K562 (cell line): ENCODE results near the gene GLIS1. TPM values are rescaled to one million over a fixed set of nuclear protein-coding genes. Genes with fewer than 3 reads are reported as not detected.

Source experiments
- ATAC-seq: fragments of 200-7000 bp; cut with Tn5 transposase; 3 replicates; pipeline ENCODE4 v1.9.1; 2020; ENCODE audit warnings: moderate library complexity
- BruUV-seq: library from RNA; stranded (reverse); fragments of 400-500 nt; replicated peaks from 2 replicates; lab custom pipeline; 2021; lab: Mats Ljungman, UMichigan
- CTCF ChIA-PET: fragments of 300-600 bp; formaldehyde crosslinking; extraction: SDS; loops from one replicate; lab custom pipeline; 2021; ENCODE audit warnings: low intra/inter-chr PET ratio; lab: Yijun Ruan, JAX
- POLR2A ChIA-PET: fragments of 300-600, 350-650 bp; sonication (Branson Sonifier 250); formaldehyde crosslinking; extraction: SDS; loops from one replicate; lab custom pipeline; 2021; ENCODE audit warnings: antibody characterized with exemption, inconsistent platforms; lab: Yijun Ruan, JAX
- DNase-seq, 4 experiments: peaks; one replicate each; pipeline versions ENCODE4 v3.0.0 to v3.0.0-alpha.2; 2011 to 2018; ENCODE audit warnings: low spot score in 3 of 4, mixed read lengths in 3 of 4; ENCODE audit errors: extremely low read depth in 1 of 4
- FAIRE-seq: peaks from 2 replicates; lab custom pipeline; 2011; peaks lifted over from hg19 to GRCh38; lab: Jason Lieb, UNC
- H2AFZ ChIP-seq: 2 replicates; pipeline ENCODE4 v1.6.0; 2011; ENCODE audit warnings: low read depth, low read length, control low read depth, inconsistent platforms
- H3K27ac ChIP-seq: fragments of 200-600 bp; 3 replicates; pipeline ENCODE4 v1.8.0; 2011; ENCODE audit warnings: low read depth, mild to moderate bottlenecking, control low read depth, inconsistent platforms, low read length, moderate library complexity, mixed read lengths; ENCODE audit errors: extremely low read depth
- H3K27me3 ChIP-seq, 2 experiments: fragments of 300-600 bp in 1 of 2; 2 replicates in 1 of 2; 3 replicates in 1 of 2; pipeline versions ENCODE4 v1.6.0 to v1.8.0; 2011; ENCODE audit warnings: inconsistent platforms in 2 of 2, low read length in 2 of 2, mild to moderate bottlenecking in 1 of 2, mixed read lengths in 1 of 2, moderate library complexity in 1 of 2; ENCODE audit not compliant: control insufficient read depth in 2 of 2, insufficient read depth in 2 of 2
- H3K36me3 ChIP-seq: fragments of 300-600 bp; 3 replicates; pipeline ENCODE4 v1.8.0; 2011; ENCODE audit warnings: mild to moderate bottlenecking, low read length, inconsistent platforms; ENCODE audit not compliant: control insufficient read depth, insufficient read depth
- H3K4me1 ChIP-seq, 2 experiments: fragments of 200-600 bp in 1 of 2; replicated peaks in 1 of 2; 2 replicates in 1 of 2; 3 replicates in 1 of 2; pipeline versions ENCODE4 v1.5.1 to v1.8.0; 2011; ENCODE audit warnings: inconsistent platforms in 2 of 2, low read length in 2 of 2, mild to moderate bottlenecking in 1 of 2, mixed read lengths in 1 of 2, moderate library complexity in 1 of 2; ENCODE audit not compliant: control insufficient read depth in 2 of 2, insufficient read depth in 2 of 2
- H3K4me2 ChIP-seq: 2 replicates; pipeline ENCODE4 v1.6.1; 2011; ENCODE audit warnings: low read length, control low read depth, inconsistent platforms, mixed read lengths; ENCODE audit not compliant: insufficient read depth
- H3K4me3 ChIP-seq: fragments of 200-600 bp; sonication (generic), shearing (Covaris generic); 2 replicates; pipeline ENCODE4 v1.5.1; 2016; ENCODE audit warnings: control low read depth, inconsistent platforms
- H3K79me2 ChIP-seq: fragments of 200-600 bp; 3 replicates; pipeline ENCODE4 v1.8.0; 2011; ENCODE audit warnings: low read length, inconsistent platforms; ENCODE audit not compliant: control insufficient read depth, insufficient read depth
- H3K9ac ChIP-seq, 2 experiments: 2 replicates each; pipeline versions ENCODE4 v1.6.0 to v1.6.1; 2011; ENCODE audit warnings: low read depth in 2 of 2, low read length in 2 of 2, control low read depth in 1 of 2, inconsistent platforms in 1 of 2, mild to moderate bottlenecking in 1 of 2, mixed read lengths in 1 of 2; ENCODE audit not compliant: insufficient read depth in 1 of 2
- H3K9me1 ChIP-seq: one replicate; pipeline ENCODE4 v1.6.0; 2011; ENCODE audit warnings: inconsistent platforms, mild to moderate bottlenecking, low read length, moderate library complexity; ENCODE audit not compliant: control insufficient read depth, insufficient read depth
- H3K9me3 ChIP-seq: replicated peaks from 2 replicates; pipeline ENCODE4 v1.5.1; 2011; ENCODE audit warnings: low read depth, low read length, inconsistent platforms; ENCODE audit not compliant: control insufficient read depth, insufficient read depth
- H4K20me1 ChIP-seq: replicated peaks from 2 replicates; pipeline ENCODE4 v1.6.1; 2011; ENCODE audit warnings: low read length, inconsistent platforms, mixed read lengths; ENCODE audit not compliant: control insufficient read depth, insufficient read depth
- ARID2 ChIP-seq: fragments of 450-650 bp; IDR thresholded peaks from 2 replicates; pipeline ENCODE4 v1.6.1; 2017; ENCODE audit warnings: antibody characterized with exemption, mild to moderate bottlenecking
- CC2D1A ChIP-seq: fragments of 450-650 bp; IDR thresholded peaks from 2 replicates; pipeline ENCODE4 v1.6.1; 2017; ENCODE audit warnings: mild to moderate bottlenecking
- CSDE1 ChIP-seq, 2 experiments: fragments of 450-650 bp; IDR thresholded peaks; 2 replicates each; pipeline ENCODE4 v1.6.1; 2016; ENCODE audit warnings: mild to moderate bottlenecking in 1 of 2
- HDGF ChIP-seq: fragments of 450-650 bp; IDR thresholded peaks from 2 replicates; pipeline ENCODE4 v1.6.1; 2016
- NFIC ChIP-seq: fragments of 450-650 bp; IDR thresholded peaks from 2 replicates; pipeline ENCODE4 v1.6.1; 2017; ENCODE audit warnings: mild to moderate bottlenecking, inconsistent platforms
- POLR2G ChIP-seq: fragments of 200-400 bp; formaldehyde crosslinking; IDR thresholded peaks from 2 replicates; pipeline ENCODE4 v1.6.1; 2017; ENCODE audit warnings: low read depth, mild to moderate bottlenecking, antibody characterized with exemption, low read length, moderate library complexity
- RBM39 ChIP-seq: fragments of 200-400 bp; formaldehyde crosslinking; optimal IDR thresholded peaks from 2 replicates; pipeline ENCODE3; 2018; ENCODE audit warnings: low read depth, low read length
- THRAP3 ChIP-seq: fragments of 450-650 bp; IDR thresholded peaks from 2 replicates; pipeline ENCODE4 v1.6.1; 2016; ENCODE audit warnings: mild to moderate bottlenecking, inconsistent platforms, borderline replicate concordance
- ZNF507 ChIP-seq: conservative IDR thresholded peaks from 2 replicates; pipeline ENCODE4 v1.6.1; 2017; ENCODE audit warnings: missing genetic modification characterization, missing compliant biosample characterization
- WGBS: fragments of 100-300 bp; shearing (Covaris generic); methylation state at CpG from one replicate; pipeline ENCODE4 v1.1.6; 2016; ENCODE audit warnings: low coverage, mixed read lengths; ENCODE audit not compliant: insufficient coverage; ENCODE audit errors: missing lambda C conversion rate; 5-methylcytosine and 5-hydroxymethylcytosine counted together
- in situ Hi-C: fragments of 300-500 bp; cut with MboI; formaldehyde crosslinking; loops from 4 replicates; pipeline ENCODE4 v1.15.0; 2018; ENCODE audit warnings: inconsistent platforms, mixed read lengths
- intact Hi-C: fragments of 100-400 bp; cut with micrococcal nuclease; formaldehyde crosslinking; loops from 2 replicates; pipeline ENCODE4 v1.14.2; 2022
- polyA plus RNA-seq, 8 experiments: library from polyadenylated mRNA; depleted of rRNA in 4 of 8; stranded (reverse) in 5 of 8; unstranded in 3 of 8; fragments of >200 nt; fragmentation: Nextera tagmentation in 2 of 8; fragmentation: Illumina TruSeq in 1 of 8; extraction: Ambion mirVana in 2 of 8; extraction: Trizol in 1 of 8; gene quantifications; 2 replicates each; pipeline versions ENCODE4 v1.2.1 to v1.2.3, GENCODE V29; 2011 to 2014; ENCODE audit warnings: inconsistent platforms in 1 of 8, missing spikeins in 1 of 8
- total RNA-seq, 7 experiments: library from RNA; depleted of rRNA in 6 of 7; stranded (reverse); fragments of >200 nt in 6 of 7; fragmentation: Illumina TruSeq in 2 of 7; extraction: Trizol in 2 of 7; gene quantifications; 2 replicates each; pipeline versions ENCODE4 v1.2.1 to v1.2.3, GENCODE V29; 2011 to 2021; ENCODE audit warnings: low replicate concordance in 1 of 7
- TF ChIP-seq, protein P1 (sequence below): sonication (generic); formaldehyde crosslinking; IDR thresholded peaks from 2 replicates; pipeline ENCODE4 v1.8.1; 2023; ENCODE audit warnings: mild to moderate bottlenecking, missing genetic modification reagents, moderate library complexity
- TF ChIP-seq, protein P2 (sequence below): sonication (generic); formaldehyde crosslinking; IDR thresholded peaks from 2 replicates; pipeline ENCODE4 v1.4.0; 2020; ENCODE audit warnings: mild to moderate bottlenecking, missing genetic modification reagents
- TF ChIP-seq, protein P3 (sequence below): sonication (generic); formaldehyde crosslinking; IDR thresholded peaks from 2 replicates; pipeline ENCODE4 v1.8.1; 2023; ENCODE audit warnings: mild to moderate bottlenecking, missing genetic modification reagents

Gene GLIS1
- total and polyA plus RNA-seq, 9 of the 15 experiments (the other 6 are each of a cell fraction or from before 2014, with no cell fraction given): not detected

DNA sequence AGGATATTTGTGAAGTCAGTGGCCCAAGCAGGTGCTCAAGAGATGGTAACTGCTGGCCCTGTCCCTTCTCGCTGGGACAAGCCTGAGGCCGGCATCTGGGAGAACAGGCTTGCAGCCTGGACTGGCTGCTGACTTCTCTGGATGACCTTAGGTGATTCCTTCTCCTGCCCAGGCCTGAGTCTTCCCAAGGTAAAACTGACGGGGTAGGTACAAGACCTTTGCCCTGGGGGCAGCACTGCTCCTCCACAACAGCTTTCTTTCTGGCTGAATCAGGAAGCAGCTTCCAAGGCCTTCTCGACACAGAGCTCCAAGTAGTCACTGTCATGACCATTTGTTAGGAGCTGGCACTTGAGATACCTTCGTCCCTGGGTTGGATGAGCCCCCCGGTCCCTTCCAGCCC, 220.2 kb downstream of the GLIS1 start:
- no peak for TF ChIP-seq ARID2
- TF ChIP-seq THRAP3: no peak
- TF ChIP-seq HDGF: no peak
- no peak for TF ChIP-seq RBM39
- no peak for TF ChIP-seq NFIC
- no peak for TF ChIP-seq CSDE1 (IDR thresholded peaks at IDR 0.05)
- TF ChIP-seq, protein P1, sequence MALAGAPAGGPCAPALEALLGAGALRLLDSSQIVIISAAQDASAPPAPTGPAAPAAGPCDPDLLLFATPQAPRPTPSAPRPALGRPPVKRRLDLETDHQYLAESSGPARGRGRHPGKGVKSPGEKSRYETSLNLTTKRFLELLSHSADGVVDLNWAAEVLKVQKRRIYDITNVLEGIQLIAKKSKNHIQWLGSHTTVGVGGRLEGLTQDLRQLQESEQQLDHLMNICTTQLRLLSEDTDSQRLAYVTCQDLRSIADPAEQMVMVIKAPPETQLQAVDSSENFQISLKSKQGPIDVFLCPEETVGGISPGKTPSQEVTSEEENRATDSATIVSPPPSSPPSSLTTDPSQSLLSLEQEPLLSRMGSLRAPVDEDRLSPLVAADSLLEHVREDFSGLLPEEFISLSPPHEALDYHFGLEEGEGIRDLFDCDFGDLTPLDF (CRISPR knock-in tag): no peak
- no peak for TF ChIP-seq CC2D1A
- TF ChIP-seq, protein P2, sequence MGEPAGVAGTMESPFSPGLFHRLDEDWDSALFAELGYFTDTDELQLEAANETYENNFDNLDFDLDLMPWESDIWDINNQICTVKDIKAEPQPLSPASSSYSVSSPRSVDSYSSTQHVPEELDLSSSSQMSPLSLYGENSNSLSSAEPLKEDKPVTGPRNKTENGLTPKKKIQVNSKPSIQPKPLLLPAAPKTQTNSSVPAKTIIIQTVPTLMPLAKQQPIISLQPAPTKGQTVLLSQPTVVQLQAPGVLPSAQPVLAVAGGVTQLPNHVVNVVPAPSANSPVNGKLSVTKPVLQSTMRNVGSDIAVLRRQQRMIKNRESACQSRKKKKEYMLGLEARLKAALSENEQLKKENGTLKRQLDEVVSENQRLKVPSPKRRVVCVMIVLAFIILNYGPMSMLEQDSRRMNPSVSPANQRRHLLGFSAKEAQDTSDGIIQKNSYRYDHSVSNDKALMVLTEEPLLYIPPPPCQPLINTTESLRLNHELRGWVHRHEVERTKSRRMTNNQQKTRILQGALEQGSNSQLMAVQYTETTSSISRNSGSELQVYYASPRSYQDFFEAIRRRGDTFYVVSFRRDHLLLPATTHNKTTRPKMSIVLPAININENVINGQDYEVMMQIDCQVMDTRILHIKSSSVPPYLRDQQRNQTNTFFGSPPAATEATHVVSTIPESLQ (CRISPR knock-in tag): no peak
- TF ChIP-seq ZNF507 (tag): no peak
- TF ChIP-seq POLR2G: no peak
- TF ChIP-seq, protein P3, sequence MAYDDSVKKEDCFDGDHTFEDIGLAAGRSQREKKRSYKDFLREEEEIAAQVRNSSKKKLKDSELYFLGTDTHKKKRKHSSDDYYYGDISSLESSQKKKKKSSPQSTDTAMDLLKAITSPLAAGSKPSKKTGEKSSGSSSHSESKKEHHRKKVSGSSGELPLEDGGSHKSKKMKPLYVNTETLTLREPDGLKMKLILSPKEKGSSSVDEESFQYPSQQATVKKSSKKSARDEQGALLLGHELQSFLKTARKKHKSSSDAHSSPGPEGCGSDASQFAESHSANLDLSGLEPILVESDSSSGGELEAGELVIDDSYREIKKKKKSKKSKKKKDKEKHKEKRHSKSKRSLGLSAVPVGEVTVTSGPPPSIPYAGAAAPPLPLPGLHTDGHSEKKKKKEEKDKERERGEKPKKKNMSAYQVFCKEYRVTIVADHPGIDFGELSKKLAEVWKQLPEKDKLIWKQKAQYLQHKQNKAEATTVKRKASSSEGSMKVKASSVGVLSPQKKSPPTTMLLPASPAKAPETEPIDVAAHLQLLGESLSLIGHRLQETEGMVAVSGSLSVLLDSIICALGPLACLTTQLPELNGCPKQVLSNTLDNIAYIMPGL (CRISPR knock-in tag): no peak
- ChIA-PET POLR2A (interaction anchor here (0.6 kb wide), 1 partner anchor 16 kb away, joined by 4 read pairs; no protein-coding TSS in a partner anchor), CTCF (no interaction called here)
- intact Hi-C loops (no loop called here), in situ Hi-C loops (no loop called here)
- ATAC-seq: no peak
- Histone ChIP-seq H3K9me1 (no peaks in the 10 kb centered on the region), H3K4me3 (no peak overlapping the region), H3K27ac (no peak overlapping the region), H3K4me1 (peaks cover 0 to 3% of the 10 kb centered on the region in 2 experiments; a peak in 1 of 5 replicates), H3K27me3 (peaks cover 25 to 85% of the 10 kb centered on the region in 2 experiments), H3K9ac (no peak overlapping the region), H3K79me2 (no peaks in the 10 kb centered on the region), H2AFZ (no peak overlapping the region), H3K4me2 (no peak overlapping the region), H3K9me3 (no peaks in the 10 kb centered on the region), H4K20me1 (peaks cover 31% of the 10 kb centered on the region), H3K36me3 (no peaks in the 10 kb centered on the region)
- no TSS peak for BruUV-seq
- FAIRE-seq: no peak
- 4% methylated on average over 6 of the region's 6 CpGs for WGBS
- no peak for DNase-seq
